Esophagus squamous epithelium (tissue), 4 donors: ENCODE results near the gene PM20D2.

Experiments
- CTCF ChIP-seq, 6 experiments: fragments of 450-650 bp in 4 of 6; fragments of 200-600 bp in 2 of 6; sonication (generic) in 2 of 6; IDR thresholded peaks; one replicate each; pipeline ENCODE4 v1.5.1; 2016 to 2019; ENCODE audit warnings: antibody characterized with exemption in 6 of 6, mild to moderate bottlenecking in 4 of 6, moderate library complexity in 4 of 6
- POLR2A ChIP-seq, 4 donors: fragments of 450-650 bp; IDR thresholded peaks; one replicate each; pipeline ENCODE4 v1.6.1; 2017; ENCODE audit warnings: antibody characterized with exemption in 4 of 4, mild to moderate bottlenecking in 4 of 4, moderate library complexity in 3 of 4

- no peak for TF ChIP-seq CTCF (IDR thresholded peaks at IDR 0.05)
- no peak for TF ChIP-seq POLR2A (IDR thresholded peaks at IDR 0.05)
These were observed 6.1 kb upstream of the PM20D2 start for GRCh38 chr6:89139509-89140346.
